Endothelial cell (in vitro differentiated cells): ENCODE data around the gene FKBP8. TPM values are rescaled to one million over a fixed set of nuclear protein-coding genes. Genes with fewer than 3 reads are reported as not detected.

Source experiments
- DNase-seq: peaks from one replicate; pipeline ENCODE4 v3.0.0; 2021; ENCODE audit warnings: low spot score
- H3K27ac Mint-ChIP-seq: one replicate; pipeline ENCODE4 v1.8.0; 2021; ENCODE audit warnings: mixed read lengths, inconsistent platforms; ENCODE audit not compliant: unreplicated experiment
- H3K27me3 Mint-ChIP-seq: one replicate; pipeline ENCODE4 v1.8.0; 2021; ENCODE audit warnings: mild to moderate bottlenecking, moderate library complexity, mixed read lengths, inconsistent platforms; ENCODE audit not compliant: unreplicated experiment
- H3K36me3 Mint-ChIP-seq: one replicate; pipeline ENCODE4 v1.8.0; 2021; ENCODE audit warnings: mild to moderate bottlenecking, low read depth, mixed read lengths, inconsistent platforms; ENCODE audit not compliant: unreplicated experiment
- H3K4me1 Mint-ChIP-seq: one replicate; pipeline ENCODE4 v1.8.0; 2021; ENCODE audit warnings: mild to moderate bottlenecking, mixed read lengths, inconsistent platforms; ENCODE audit not compliant: unreplicated experiment
- H3K4me3 Mint-ChIP-seq: one replicate; pipeline ENCODE4 v1.8.0; 2021; ENCODE audit warnings: mild to moderate bottlenecking, mixed read lengths, inconsistent platforms; ENCODE audit not compliant: unreplicated experiment
- H3K9me3 Mint-ChIP-seq: one replicate; pipeline ENCODE4 v1.8.0; 2021; ENCODE audit warnings: mixed read lengths, inconsistent platforms; ENCODE audit not compliant: unreplicated experiment
- total RNA-seq: library from RNA; stranded (reverse); fragmentation: NEBNext Ultra II Directional; extraction: Animal tissue kit (Norgen Biotek cat#: 25700); gene quantifications from one replicate; pipeline ENCODE4 v1.2.1, GENCODE V29; 2021; ENCODE audit not compliant: unreplicated experiment
- TF ChIP-seq, protein P1 (sequence below): fragments of 200-600 bp; sonication (generic); IDR thresholded peaks from one replicate; pipeline ENCODE4 v1.5.0; 2021; ENCODE audit warnings: antibody characterized with exemption; ENCODE audit not compliant: unreplicated experiment

FKBP8 gene
- total RNA-seq, 1 donor from 2014 or later = 229 TPM

DNA sequence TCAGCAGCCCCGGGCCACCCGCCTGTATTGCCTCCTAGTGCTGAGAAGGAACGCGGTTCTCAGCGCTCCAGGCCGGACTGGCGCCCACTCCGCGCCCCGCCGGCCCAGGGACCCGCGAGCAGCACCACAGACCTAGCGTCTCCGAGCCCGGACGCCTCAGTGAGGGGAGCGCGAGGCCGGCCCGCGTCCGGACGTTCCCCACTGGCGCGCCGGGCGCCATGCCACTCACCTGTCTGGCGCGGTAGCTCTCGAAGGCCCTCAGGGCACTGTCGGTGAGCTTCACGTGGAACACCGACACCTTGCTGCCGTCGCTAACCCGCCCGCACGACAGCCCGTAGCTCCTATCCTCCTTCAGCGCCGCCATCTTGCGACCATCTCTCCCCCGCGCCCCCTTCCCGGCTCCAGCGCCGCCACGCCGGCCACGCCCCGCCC lies 21.7 kb downstream of the FKBP8 start, which contains the start of gene ELL:
Gene ELL, minus strand, starts transcription at position 379 of the 432 bp plus-strand sequence. Its CDS starts 15 bp downstream, at position 364.
- TF ChIP-seq, protein P1, sequence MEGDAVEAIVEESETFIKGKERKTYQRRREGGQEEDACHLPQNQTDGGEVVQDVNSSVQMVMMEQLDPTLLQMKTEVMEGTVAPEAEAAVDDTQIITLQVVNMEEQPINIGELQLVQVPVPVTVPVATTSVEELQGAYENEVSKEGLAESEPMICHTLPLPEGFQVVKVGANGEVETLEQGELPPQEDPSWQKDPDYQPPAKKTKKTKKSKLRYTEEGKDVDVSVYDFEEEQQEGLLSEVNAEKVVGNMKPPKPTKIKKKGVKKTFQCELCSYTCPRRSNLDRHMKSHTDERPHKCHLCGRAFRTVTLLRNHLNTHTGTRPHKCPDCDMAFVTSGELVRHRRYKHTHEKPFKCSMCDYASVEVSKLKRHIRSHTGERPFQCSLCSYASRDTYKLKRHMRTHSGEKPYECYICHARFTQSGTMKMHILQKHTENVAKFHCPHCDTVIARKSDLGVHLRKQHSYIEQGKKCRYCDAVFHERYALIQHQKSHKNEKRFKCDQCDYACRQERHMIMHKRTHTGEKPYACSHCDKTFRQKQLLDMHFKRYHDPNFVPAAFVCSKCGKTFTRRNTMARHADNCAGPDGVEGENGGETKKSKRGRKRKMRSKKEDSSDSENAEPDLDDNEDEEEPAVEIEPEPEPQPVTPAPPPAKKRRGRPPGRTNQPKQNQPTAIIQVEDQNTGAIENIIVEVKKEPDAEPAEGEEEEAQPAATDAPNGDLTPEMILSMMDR = no peak
- H3K27me3 Mint-ChIP-seq = peaks cover 11% of the 10 kb centered on the region
- H3K4me1 Mint-ChIP-seq = peaks cover 9% of the 10 kb centered on the region
- H3K4me3 Mint-ChIP-seq = peak within 1 kb of the TSS; percentile 97
- H3K36me3 Mint-ChIP-seq = no peaks in the 10 kb centered on the region
- peak within 1 kb of the TSS; percentile 96 for H3K27ac Mint-ChIP-seq
- no peak for DNase-seq
- no peaks in the 10 kb centered on the region for H3K9me3 Mint-ChIP-seq

DNA sequence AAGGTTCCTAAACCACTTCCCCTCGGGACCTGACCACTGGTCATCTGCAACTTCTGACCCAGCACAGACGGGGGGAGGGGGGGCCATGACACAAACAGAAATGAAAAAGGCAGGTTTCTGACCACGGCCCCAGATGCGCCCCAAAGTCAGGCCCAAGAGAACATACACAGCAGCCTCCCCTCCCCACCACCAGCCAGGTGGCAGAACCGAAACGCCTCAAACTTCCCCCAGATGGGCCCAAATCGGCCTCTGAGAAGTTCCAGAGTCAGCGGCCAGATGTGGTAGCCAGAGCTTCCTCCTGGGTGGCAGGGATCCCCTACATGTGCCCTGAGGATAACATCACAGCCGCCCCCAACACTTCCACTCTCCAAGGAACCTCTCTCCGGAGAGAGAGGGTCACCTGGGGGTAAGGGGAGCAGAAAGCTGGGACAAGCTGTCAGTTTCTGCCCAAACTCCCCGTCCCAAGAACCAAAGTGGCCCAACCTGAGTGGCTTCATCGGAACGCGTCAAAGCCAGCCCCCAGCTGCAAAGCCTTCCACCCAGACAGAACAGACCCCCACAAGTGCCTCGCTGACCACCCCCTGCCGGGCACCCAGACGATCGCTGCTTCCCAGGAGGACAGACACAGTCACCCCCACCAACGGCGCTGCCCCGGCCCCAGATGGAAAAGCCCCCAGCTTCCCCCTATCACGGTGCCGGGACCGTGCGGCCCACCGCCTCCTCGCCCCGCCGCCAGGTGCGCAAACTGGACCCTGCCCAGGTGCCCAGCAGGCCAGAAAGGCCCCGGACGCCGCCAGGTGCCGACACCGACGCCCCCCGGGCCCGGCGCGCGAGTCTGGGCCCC lies 22.3 kb downstream of the FKBP8 start:
- Mint-ChIP-seq H3K4me1 (peaks cover 11% of the 10 kb centered on the region), H3K36me3 (no peaks in the 10 kb centered on the region), H3K4me3 (peak overlapping the region; percentile 97), H3K27me3 (peaks cover 9% of the 10 kb centered on the region), H3K27ac (peak overlapping the region; percentile 96), H3K9me3 (no peaks in the 10 kb centered on the region)
- peak; percentile 30 for DNase-seq
- TF ChIP-seq, protein P1 = no peak

GRCh38 chr19:18519962-18520847 lies 23.2 kb downstream of the FKBP8 start:
- peak overlapping the region; percentile 97 for H3K4me3 Mint-ChIP-seq
- DNase-seq = peak; percentile 64
- H3K27me3 Mint-ChIP-seq = peaks cover 9% of the 10 kb centered on the region
- no peaks in the 10 kb centered on the region for H3K36me3 Mint-ChIP-seq
- TF ChIP-seq, protein P1 = peak; percentile 37
- peaks cover 11% of the 10 kb centered on the region for H3K4me1 Mint-ChIP-seq
- no peaks in the 10 kb centered on the region for H3K9me3 Mint-ChIP-seq
- peak overlapping the region; percentile 96 for H3K27ac Mint-ChIP-seq

DNA sequence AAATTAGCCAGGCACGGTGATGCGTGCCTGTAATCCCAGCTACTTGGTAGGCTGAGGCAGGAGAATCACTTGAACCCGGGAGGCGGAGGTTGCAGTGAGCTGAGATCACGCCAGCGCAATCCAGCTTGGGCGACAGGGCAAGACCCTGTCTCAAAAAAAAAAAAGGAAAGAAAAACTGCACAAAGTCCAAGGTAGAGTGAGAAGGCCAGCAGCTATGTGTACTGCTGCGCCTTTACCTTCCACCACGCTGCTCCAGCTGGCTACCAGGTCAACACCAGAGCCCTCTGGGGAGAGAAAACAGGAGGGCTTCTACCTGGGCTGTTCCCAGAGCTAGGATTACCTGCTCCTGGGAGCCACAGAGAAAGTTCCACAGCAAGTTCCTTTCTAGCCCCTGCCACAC lies 24.7 kb downstream of the FKBP8 start:
- Mint-ChIP-seq H3K9me3 (no peaks in the 10 kb centered on the region), H3K27me3 (peaks cover 11% of the 10 kb centered on the region), H3K4me3 (no peak overlapping the region), H3K4me1 (peaks cover 11% of the 10 kb centered on the region), H3K27ac (no peak overlapping the region), H3K36me3 (no peaks in the 10 kb centered on the region)
- DNase-seq = no peak
- TF ChIP-seq, protein P1 = no peak
